Adipose tissue (tissue), 3 donors: ENCODE results near the gene PARP14. TPM values are rescaled to one million over a fixed set of nuclear protein-coding genes. Genes with fewer than 3 reads are reported as not detected.
"Not testable (repeated sequence)": the region's sequence is repeated elsewhere in the genome, so short reads cannot be mapped to it uniquely, and the experiment has no call there.

Experiments
- H3K27ac ChIP-seq: one replicate; pipeline ENCODE4 v1.5.1; 2013; ENCODE audit warnings: low read depth, low read length
- WGBS, 3 donors: extraction: QIAGEN DNeasy Blood & Tissue Kit; methylation state at CpG; one replicate each; pipeline ENCODE4 v1.1.7; 2013; 5-methylcytosine and 5-hydroxymethylcytosine counted together
- polyA plus RNA-seq, 3 donors: library from polyadenylated mRNA; stranded (reverse); fragments of 200-250 nt; gene quantifications; one replicate each; pipeline ENCODE4 v1.2.3, GENCODE V29; 2013
- donor health status: healthy with polysubstance abuse.
- donor health status: Bipolar disorder and iron deficiency.
- donor health status: healthy.

The PARP14 gene
- polyA plus RNA-seq, 3 donors = 4.3 to 14.3 (median 9.4) TPM

DNA sequence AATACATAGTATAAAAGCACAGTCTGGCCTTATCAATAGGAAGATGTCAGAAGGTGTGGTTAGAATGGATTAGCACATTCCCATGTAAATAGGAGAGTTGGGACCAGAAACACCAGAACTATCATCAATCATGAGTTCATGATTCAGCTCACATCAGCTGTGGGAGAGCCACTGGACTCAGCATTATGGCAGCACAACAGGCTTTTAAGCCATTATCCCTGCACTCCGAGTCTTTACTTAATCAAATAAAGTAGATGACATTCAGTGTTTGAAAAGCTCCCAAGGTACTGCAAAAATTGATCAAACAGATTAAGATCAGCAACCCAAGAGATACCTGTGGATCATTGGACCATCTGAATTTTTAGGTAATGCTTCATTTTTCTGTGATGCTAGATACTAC, 24.7 kb downstream of the PARP14 start:
- H3K27ac ChIP-seq = no peak overlapping the region
- 86 to 95% (median 93%) methylated on average over 1 of the region's 1 CpG for WGBS, 3 donors

GRCh38 chr3:122710616-122711251, 30.1 kb downstream of the PARP14 start:
- WGBS, 3 donors = 87 to 100% (median 98%) methylated on average over 1 of the region's 1 CpG
- H3K27ac ChIP-seq = not testable (repeated sequence)

DNA sequence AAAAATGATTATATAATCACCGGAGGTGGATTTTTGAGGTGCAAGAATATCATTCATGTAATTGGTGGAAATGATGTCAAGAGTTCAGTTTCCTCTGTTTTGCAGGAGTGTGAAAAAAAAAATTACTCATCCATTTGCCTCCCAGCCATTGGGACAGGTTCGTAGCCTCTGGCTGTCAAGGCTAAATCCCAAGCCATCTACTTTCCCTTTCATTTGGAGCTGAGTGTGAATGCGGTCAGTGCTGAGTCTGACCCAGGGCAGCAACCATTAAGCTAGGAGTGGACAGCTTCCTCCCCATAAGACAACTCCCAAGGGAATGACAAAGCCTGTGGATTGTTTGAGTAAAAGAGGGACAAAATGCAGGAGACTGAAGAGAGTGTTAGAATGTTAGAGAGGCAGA, 33.6 kb downstream of the PARP14 start:
- WGBS, 3 donors = 62 to 88% (median 83%) methylated on average over 3 of the region's 3 CpGs
- no peak overlapping the region for H3K27ac ChIP-seq

DNA sequence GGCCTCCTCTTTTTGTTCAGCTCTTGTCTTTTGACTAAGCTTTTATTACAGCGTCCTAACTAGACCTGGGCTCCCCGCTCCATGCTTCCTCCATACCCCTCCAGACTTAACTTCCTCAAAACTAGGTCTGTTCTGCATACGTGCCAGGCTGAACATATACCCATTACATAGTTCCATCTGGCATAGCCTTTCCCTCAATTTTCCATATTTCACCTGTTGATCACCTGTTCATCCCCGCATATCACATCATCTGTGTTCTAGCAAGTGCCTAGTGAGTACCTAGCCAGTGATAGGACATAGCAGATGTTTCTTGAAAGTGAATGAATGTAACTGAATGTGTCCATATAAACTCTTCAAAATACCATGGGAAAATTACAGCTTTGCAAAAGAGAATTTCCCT, 36.0 kb downstream of the PARP14 start:
- WGBS, 3 donors = 87 to 94% (median 89%) methylated on average over 4 of the region's 4 CpGs
- no peak overlapping the region for H3K27ac ChIP-seq

DNA sequence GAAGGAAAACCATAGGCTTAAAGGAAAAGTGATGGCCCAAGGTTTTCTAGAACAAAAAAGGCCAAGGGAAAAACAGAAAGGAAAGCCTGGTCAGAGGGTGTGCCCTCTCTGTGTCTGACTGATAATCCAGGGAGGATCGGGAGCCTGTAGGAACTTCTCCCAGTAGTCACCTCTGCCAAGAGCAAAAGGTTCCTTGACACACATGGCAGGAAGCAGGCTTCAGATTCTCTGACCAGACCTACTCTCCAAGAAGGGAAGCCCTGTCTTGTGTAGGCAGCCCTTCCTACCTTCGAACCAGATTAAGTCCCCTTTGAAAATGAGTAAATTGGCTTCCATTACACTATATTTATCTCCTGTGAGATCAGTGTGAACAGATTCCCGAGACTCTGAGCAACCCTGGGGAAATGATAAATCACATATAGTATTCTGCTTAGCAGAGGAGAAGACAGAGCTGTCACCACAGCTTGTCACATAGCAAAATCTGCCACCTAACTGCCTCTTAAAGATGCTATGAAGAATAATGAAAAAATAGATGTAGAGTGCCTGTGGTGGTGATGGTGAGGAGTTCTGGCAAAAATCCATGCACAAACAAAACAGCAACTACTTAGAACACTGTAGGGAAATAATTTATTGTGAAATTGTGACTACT, 38.8 kb downstream of the PARP14 start:
- no peak overlapping the region for H3K27ac ChIP-seq
- 84 to 92% (median 91%) methylated on average over 3 of the region's 3 CpGs for WGBS, 3 donors

GRCh38 chr3:122725106-122725505, 44.5 kb downstream of the PARP14 start:
- WGBS, 3 donors = 98 to 99% (median 98%) methylated on average over 20 of the region's 20 CpGs
- no peak overlapping the region for H3K27ac ChIP-seq

- H3K27ac ChIP-seq = no peak overlapping the region
- 93 to 94% (median 93%) methylated on average over 3 of the region's 3 CpGs for WGBS, 3 donors
Observed at GRCh38 chr3:122727294-122727693, 46.7 kb downstream of the PARP14 start.

- H3K27ac ChIP-seq = no peak overlapping the region
- WGBS, 3 donors = 95 to 98% (median 97%) methylated on average over 9 of the region's 9 CpGs
Observed at GRCh38 chr3:122727766-122728165, 47.1 kb downstream of the PARP14 start.

- WGBS, 3 donors = 95 to 98% (median 97%) methylated on average over 3 of the region's 3 CpGs
- H3K27ac ChIP-seq = no peak overlapping the region
Observed at GRCh38 chr3:122728186-122728585, 47.5 kb downstream of the PARP14 start.

GRCh38 chr3:122728756-122729514, 48.3 kb downstream of the PARP14 start:
- 93 to 97% (median 96%) methylated on average over 6 to 8 of the region's 8 CpGs for WGBS, 3 donors
- no peak overlapping the region for H3K27ac ChIP-seq

DNA sequence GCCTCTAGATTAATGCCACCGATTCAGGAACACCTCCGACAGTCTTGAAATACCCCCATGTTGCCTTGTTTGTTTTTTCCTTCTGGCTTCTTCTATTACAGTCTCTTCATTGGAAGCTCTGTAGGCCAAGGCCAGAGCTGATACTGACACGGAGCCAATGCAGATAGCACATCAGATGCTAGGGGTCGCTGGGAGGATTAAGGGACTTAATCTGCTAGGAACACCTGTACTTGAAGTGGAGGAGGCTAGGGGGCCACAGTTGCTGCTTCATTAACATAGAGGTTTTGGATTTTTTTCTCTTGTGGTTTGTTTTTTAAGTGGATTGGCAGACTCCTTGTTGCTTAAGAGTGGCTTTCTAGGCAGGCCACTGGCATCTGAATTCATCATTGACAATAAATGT, 49.6 kb downstream of the PARP14 start:
- 61 to 90% (median 90%) methylated on average over 4 of the region's 4 CpGs for WGBS, 3 donors
- no peak overlapping the region for H3K27ac ChIP-seq

GRCh38 chr3:122732682-122733525, 52.3 kb downstream of the PARP14 start:
- H3K27ac ChIP-seq = not testable (repeated sequence)
- 94 to 96% (median 95%) methylated on average over 21 to 22 of the region's 22 CpGs for WGBS, 3 donors

DNA sequence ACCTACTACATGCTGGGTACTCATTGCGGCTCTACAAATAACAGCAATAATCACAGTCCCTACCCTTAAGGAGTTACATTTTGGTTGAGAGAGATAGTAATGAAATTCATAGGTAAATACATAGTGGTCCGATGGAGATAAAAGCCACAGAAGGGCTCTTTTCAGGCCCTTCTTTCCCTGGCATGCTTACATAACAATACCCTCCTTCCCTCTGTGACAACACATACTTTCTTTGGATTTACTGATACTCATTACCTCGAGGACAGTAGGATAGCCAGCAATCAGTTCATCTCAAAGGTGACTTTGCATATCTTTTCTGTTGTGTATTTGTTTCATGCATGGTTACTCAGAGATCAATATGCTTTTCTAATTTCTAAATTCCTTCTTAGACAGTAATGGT, 58.5 kb downstream of the PARP14 start:
- WGBS, 3 donors = 77 to 94% (median 88%) methylated on average over 3 of the region's 3 CpGs
- H3K27ac ChIP-seq = no peak overlapping the region

- H3K27ac ChIP-seq = no peak overlapping the region
Observed at GRCh38 chr3:122742234-122742633, 61.6 kb downstream of the PARP14 start.

DNA sequence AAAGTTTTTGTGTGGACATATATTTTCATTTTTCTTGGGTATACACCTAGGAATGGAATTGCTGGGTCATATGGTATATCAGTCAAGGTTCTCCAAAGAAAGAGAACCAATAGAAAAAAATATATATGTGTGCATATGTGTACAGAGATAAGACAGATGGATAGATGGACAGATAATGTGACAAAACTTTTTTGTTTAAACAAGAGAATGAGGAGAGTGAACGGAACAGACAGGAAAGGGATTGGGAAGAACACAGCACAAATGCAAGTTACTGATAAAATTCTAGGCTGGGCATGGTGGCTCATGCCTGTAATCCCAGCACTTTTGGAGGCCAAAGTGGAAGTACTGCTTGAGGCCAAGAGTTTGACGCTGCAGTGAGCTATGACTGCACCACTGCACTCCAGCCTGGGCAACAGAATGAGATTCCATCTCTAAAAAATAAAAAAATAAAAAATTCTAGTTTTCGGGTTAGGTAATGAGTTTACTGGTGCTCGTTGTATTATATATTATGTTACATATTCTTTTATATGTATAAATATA, 63.0 kb downstream of the PARP14 start:
- WGBS, 3 donors = 96% methylated on average over 4 of the region's 4 CpGs
- no peak overlapping the region for H3K27ac ChIP-seq

- WGBS, 3 donors = 94 to 96% (median 96%) methylated on average over 4 of the region's 4 CpGs
- H3K27ac ChIP-seq = no peak overlapping the region
Observed at GRCh38 chr3:122745369-122746021, 64.9 kb downstream of the PARP14 start.

DNA sequence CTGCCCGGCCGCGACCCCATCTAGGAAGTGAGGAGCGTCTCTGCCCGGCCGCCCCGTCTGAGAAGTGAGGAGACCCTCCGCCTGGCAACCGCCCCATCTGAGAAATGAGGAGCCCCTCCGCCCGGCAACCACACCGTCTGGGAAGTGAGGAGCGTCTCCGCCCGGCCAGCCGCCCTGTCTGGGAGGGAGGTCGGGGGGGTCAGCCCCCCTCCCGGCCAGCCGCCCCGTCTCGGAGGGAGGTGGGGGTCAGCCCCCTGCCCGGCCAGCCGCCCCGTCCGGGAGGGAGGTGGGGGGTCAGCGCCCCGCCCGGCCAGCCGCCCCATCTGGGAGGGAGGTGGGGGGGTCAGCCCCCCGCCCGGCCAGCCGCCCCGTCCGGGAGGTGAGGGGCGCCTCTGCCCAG, 66.7 kb downstream of the PARP14 start:
- WGBS, 3 donors = 90 to 99% (median 96%) methylated on average over 12 to 23 of the region's 35 CpGs

GRCh38 chr3:122748347-122748746, 67.7 kb downstream of the PARP14 start:
- WGBS, 3 donors = 91 to 98% (median 97%) methylated on average over 1 of the region's 1 CpG
- H3K27ac ChIP-seq = no peak overlapping the region

More for the DNA sequence above, 66.7 kb downstream of the PARP14 start:
- H3K27ac ChIP-seq = not testable (repeated sequence)
